HG03432 (cell line): ENCODE measurements around the gene IGFBPL1.
A peak's percentile ranks its signal among the peaks of the same experiment; 100 is the strongest.

Experiments used
- ATAC-seq: cut with Tn5 transposase; IDR thresholded peaks from one replicate; pipeline ENCODE4 v1.9.1; 2021; ENCODE audit warnings: mild to moderate bottlenecking, moderate library complexity; ENCODE audit not compliant: unreplicated experiment

IGFBPL1 gene, protein sequence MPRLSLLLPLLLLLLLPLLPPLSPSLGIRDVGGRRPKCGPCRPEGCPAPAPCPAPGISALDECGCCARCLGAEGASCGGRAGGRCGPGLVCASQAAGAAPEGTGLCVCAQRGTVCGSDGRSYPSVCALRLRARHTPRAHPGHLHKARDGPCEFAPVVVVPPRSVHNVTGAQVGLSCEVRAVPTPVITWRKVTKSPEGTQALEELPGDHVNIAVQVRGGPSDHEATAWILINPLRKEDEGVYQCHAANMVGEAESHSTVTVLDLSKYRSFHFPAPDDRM

DNA sequence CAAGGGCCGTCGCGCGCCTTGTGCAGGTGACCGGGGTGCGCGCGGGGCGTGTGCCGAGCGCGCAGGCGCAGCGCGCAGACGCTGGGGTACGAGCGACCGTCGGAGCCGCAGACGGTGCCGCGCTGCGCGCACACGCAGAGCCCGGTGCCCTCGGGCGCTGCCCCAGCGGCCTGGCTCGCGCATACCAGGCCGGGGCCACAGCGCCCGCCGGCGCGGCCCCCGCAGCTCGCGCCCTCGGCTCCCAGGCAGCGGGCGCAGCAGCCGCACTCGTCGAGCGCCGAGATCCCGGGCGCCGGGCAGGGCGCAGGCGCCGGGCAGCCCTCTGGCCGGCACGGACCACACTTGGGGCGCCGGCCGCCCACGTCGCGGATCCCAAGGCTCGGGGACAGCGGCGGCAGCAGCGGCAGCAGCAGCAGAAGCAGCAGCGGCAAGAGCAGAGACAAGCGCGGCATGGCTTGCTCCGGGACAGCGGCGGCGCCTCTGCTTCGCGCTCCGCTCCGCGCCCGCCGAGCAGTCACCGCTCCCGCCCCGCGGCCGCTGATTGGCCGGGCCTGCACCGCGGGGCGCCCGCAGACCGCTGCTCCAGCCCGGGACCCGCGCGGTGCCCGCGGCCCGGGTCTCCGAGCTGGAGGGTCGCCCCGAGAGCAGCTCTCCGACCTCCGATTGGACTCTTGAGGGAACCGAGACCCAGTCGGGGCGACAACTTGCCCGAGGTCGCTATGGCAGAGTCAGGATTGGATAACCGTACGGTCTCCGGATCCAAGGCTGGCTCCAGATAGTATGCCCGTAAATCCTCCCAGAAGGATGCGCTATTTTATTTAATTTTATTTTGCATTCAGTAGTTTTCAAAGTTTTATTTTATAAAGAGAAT is at the start of gene IGFBPL1:
TSS of gene IGFBPL1 (minus strand) at position 482 of the 871 bp plus-strand sequence. CDS start at position 452, 30 bp downstream.
- ATAC-seq: peak; percentile 71

DNA sequence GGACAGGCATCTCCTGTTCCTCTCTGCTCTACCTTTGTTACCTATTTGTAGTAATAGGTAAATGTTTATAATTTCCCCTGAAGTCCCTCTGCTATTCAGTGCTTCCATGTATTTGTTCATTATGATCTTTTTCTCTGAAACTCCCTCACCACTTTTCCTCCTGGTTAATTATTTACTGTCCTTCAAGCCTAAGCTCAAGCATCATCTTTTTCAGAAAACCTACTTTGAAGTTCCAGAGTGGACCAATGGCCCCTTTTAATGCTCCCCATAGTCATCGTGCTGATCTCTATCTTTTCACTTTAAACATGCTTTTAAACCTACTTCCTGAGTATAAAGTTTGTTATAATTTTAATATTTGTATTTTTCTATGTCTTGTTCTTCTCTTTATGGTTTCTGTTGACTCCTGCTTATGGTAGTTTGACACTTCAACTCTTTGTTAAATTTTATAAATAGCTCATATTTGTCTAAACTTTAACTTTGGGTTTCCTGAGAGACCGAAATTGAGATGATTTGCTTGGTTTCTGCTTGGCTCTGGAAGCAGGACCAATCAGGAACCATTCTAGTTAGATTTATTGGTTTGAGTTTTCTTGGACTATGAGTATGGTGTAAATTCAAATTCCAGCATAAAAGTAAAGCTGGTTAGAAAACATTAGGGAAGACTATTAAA is 48.5 kb upstream of the IGFBPL1 start:
- ATAC-seq: peak; percentile 71

DNA sequence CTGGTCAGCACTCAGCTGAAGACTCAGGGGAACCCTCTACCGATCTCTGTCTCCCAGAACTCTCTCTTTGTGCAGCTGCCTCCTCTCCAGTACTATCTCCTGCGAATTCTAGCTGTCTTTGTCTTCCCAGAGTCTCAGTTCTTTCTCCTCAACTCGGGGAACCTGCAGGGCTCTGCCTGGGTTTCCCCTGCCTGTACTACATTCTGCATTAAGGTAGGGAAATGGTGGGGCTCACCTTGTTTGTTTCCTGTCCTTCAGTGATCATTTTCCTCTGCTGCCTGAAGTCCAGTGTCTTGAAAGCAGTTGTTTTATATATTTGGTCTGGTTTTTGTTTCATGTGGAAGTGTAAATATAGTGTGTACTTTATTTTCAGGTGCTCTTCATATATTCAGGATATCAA is 43.1 kb upstream of the IGFBPL1 start:
- ATAC-seq: no peak

DNA sequence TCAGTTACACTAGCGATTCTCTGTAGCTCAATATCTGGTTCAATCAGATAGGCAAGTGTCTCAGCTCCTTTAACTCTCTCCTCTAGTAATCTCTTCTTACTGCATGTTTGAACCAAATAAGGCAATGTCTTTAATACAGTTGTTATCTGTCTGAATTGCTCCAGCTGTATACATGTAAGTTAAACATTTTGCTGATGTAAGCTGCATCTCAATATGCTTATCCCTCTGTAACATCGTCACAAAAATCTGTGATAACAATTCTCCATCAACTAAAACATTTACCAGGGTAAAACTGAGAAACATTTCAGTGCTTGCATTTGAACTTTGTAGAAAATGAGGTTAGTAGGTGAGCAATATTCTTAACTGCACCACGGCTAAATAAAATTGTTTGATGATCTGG is 29.6 kb upstream of the IGFBPL1 start:
- ATAC-seq: no peak

DNA sequence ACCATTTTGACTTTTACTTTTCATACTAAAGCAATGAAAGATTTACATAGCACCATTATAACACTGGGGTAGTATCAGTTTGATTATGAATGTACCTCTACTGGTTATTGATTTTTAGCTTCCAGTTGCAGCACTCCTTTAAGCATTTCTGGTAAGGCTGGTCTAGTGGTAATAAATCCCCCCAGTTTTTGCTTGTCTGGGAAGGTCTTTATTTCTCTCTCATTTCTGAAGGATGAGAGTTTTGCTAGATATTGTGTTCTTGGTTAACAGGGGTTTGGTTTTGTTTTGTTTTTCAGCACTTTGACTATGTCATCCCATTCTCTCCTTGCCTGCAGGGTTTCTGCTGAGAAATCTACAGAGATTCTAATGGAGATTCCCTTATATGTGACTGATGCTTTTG is 26.9 kb upstream of the IGFBPL1 start:
- no peak for ATAC-seq

DNA sequence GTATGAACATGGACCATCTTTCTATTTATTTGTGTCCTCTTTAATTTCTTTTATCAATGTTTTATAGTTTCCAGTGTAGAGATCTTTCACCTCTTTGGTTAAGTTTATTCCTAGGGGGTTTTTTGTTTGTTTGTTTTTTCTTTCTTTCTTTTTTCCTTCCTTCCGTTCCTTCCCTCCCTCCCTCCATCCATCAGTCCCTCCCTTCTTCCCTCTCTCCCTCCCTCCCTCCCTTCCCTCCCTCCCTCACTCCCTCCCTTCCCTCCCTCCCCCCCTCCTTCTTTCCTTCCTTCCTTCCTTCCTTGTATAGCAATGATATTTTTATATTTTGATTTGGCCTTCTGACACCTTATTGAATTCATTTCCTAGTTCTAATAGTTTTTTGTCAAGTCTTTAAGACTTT is 23.4 kb upstream of the IGFBPL1 start:
- ATAC-seq: no peak

DNA sequence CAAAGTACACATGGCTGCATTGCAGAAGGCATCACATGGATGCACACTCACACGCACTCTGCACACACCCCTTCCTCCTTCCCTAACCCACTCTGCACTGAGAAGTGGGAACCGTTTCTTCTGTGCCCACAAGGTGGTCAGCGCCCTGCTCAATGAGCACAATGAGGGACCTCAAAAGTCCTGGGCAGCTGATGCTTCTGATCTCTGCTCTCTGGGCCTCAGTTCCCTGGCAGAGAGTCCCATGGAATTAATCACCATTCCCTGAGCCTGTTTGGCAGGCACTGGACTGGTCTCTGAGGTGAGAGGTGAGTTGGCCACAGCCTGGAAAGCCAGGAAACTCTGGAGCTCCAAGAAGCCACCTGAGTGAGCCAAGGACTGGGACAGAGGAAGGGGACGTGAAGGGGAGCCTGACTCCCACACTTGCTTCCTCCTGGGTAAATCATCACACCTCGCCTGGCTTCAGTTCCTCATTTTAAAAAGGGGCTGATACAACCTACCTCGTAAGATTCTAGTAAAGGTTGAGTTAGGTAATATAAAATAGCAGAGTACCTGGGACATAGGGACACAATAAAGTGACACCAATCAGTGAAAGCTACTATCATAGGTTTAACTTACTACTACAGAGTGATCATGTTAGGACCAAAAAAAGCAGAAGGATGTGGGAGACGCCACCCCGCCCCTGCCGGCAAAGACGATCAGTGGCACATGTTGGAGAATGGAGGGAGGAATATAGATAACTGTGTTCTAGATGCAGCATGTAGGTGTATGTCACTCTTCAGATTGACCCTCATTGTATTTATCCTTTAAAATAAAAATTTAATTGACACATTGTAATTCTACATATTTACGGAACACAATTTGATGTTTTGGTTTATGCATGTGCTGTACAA is 21.1 kb upstream of the IGFBPL1 start:
- ATAC-seq: peak; percentile 92

DNA sequence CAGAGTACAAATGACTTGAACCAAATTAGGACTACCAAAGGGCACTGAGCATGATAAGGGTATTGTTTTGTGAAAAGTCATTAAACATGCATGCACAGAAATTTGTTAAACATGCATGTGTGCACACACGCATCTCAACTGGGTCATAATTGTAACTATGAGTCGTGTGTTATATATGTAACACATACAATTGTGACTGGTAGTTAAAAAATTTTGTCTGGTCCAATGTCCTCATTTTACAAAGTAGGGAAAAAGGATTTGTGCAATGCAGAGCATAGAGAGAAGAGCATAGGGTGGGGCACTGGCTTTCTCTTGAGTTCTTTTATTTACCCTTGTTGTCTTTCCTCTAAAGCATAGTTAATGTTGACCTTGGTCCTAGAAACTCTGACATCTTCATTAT is 19.3 kb upstream of the IGFBPL1 start:
- ATAC-seq: no peak

DNA sequence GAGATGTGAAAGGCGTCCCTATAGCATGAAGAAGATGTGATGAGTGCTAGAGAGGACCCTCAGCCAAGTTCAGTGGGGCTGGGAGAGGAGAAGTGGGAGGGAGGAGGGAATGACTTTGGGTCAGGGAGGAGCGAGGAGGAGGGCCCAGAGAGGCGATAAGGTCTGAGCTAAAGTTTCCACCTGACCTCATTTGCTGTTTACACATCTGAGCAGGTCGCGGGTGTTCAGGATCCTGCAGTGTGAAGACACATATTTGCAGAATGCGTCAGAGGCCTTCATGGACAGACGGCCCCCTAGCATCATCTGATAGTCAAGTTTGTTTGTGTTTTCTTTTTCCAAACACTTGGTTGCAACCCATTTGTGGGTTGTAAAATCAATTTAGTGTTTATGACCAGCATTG is 18.9 kb upstream of the IGFBPL1 start:
- no peak for ATAC-seq

DNA sequence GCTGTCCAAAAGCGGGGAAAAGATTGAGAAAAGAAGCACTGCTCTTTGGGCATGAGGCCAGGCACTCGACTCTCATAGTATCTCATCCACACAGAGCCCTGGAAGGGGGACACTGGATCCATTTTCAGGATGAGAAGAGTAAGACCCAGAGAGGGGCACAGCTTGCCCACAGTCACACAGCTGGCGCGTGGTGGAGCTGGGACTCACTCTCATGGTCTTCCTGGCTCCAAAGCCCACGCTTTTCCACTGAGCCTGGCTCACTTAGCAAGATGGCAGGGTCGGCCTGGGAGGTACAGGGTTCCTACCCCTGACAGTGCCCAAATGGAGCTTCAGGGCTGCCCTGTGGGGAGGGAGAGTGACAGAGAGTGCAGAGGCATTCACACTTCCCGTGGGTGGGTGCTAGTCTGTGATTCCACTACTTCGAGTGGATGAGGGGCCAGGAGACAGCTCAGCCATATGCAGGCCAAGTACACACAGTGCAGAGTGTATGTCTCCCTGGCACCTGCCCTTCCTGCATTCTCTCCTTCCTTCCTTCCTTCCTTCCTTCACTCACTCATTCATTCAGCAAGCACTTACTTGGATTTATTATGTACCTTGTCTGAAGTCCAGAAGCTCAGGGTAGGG is 18.3 kb upstream of the IGFBPL1 start:
- ATAC-seq: no peak

DNA sequence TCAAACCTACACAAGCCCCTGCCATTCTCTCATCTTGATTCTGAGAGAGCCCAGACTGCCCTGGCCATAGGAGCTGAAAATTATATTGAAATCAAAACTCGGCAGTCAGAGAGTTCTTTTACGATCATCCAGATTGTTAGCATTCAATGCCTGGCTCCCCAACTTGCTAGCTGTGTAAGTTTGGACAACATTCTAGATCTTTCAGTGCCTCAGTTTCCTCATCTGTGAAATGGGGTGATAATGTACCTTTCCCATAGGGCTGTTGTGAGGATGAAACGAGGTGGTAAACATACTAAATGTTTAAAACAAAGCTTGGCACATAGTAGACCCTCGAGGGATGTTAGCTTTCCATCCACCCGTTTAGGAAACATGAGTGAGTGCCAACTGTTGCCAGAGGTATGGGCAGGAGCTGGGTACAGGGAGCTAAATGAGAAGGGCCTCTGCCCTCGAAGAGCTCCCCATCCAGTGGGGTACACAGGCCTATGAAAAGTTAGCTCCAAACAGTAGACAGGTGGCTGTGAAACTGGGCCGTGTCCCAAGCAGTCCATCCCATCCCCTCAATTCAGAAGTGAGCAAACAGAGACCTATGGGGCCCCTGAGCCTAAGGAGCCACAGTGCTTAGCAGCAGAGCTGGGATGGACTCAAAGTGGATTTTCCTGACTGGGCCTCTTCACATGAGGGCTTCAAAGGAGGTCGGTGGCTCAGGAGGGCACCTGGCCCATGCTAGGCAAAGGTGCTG is 17.3 kb upstream of the IGFBPL1 start:
- no peak for ATAC-seq

DNA sequence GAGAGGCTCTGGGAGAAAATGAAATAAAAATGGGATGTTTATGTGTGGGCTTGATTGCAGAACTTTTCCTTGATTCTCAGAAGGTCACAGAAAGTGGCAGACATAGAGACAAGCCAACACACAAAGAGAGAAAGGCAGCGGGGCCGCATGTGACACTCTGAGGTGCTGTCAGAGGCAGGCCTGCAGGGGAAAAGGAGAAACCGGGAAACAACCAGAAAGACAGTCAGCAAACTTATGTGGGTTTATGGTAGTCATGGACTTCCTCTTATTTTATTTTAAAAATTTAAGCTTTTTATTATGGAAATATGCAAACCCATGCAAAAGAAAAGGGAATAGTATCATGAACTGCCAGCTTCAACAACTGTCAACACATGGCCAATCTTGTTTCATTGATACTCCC is 16.3 kb upstream of the IGFBPL1 start:
- no peak for ATAC-seq

DNA sequence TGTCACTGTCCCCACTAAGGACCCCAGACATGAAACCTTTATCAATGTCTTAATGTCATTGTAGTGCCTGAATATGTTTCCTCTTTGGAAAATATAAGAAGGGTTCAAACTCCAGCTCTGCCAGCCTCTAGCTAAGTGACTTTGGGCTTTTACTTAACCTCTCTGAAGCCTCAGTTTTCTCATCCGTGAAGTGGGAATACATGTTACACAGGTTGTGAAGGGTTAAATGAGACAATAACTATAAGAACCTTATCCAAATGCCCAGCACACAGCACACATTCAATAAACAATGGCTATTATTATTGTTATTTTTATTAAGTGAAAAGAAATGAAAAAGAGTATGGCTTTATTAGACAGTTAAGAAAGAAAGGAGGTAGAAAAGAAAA is 15.7 kb upstream of the IGFBPL1 start:
- ATAC-seq: no peak

DNA sequence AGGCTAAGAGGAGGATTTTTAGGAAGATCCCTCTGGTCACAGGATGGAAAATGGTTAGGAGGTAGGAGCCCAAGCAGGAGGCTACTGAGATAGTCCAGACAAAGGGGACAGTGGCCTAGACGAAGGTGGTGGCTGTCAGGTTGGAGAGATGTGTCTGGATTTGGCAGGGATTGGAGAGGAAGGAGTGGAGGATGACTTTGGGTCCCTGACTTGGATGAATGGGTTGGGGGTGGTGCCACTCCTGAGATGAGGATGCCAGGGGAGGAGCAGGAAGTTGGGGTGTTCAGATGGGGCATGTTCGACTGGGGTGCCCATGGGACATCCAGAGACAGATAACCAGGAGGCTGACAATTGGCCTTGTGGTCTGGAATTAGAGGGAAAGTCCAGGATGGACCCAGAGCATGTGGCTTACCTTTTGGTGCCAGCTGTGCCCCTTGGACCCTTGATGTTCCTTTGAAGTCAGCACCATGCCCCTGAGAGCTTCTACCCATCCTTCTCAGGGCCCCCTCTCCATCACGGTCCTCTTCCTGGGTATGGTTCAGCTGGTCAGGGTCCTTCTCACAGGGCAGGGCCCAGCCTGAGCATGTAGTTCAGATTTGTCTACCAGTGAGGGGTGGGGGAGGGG is 15.1 kb upstream of the IGFBPL1 start:
- no peak for ATAC-seq

DNA sequence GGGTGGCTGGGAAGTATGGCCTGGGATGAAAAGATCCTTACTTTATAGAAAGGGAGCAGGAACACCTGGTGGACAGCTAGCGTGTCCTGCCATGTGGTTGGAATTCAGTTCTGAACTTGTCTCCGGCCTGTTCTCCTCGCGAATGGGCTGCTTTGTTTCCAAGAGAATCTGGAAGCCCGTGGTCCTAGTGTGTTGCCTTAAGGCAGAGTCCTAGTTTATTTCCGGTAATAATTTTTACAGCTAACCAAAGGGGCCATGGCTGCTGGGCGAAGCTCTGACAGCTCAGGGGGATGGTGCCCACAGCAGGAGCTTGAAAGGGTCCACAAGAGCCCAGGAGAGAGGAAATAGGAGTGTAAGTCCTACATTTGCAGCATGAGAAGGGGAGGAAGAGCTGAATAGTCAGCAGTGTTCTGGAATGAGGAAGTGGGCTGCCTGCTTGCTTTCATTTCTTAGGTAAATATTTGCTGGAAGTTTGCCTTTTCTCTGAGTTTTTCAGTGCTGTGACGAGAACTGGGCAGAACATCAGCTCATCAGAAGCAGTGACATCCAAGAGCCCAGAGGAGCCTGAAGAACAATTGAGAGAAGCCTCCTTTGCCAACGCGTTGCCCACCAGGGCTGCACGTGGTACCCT is 13.1 kb upstream of the IGFBPL1 start:
- ATAC-seq: no peak

DNA sequence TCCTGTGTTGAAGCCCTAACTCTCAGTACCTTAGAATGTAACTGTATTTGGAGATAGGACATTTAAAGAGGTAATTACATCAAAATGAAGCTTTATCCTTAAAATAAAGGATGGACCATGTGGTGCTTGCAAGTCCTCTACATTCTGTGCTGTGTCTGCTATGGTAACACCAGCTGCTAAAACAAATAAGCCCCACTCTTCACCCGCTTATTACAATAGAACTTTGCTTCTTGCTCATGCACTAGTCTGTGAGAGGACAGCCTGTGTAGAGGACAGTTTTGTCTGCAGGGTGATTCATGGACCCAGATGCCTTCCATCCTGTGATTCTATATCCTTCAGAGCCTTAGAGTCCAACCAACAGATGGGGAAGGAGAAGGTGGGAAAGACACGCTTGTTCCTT is 12.5 kb upstream of the IGFBPL1 start:
- ATAC-seq: no peak

DNA sequence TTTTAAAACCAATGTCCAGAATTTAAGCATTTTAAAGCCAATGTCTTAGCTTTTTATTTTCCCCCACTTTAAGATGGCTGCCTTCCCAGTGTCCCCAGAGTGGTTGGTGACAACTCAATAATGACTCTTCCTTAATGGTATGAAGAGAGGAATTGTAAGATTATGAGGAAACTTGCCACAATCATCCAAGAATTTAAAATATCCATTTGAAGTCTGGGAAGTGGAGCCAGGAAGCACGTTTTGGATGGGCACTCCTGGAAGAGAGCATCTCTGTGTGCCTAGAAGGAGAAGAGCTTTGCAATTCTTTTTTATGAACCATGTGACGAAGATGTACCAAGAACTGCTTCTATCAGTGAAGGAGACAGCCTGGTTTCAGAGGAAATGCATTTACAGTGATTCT is 11.3 kb upstream of the IGFBPL1 start:
- ATAC-seq: no peak

DNA sequence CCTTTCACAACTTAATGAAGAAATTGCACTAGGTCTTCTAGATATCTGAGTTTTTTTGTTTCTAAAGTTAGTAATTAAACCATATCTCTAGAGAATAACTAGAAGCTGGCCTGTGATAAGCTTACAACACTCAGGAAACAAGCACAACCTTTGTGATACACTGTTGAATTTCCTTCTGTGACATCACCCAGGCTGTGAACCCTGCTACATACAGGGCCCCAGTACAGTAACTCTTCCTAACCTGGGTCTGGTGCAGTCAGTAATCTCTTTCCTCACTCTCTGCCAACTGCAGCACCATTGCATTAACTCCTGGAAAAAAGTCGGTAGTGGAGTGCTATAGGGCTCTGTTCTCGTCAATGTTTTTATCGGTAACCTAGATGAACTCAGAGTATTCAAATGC is 10.6 kb upstream of the IGFBPL1 start:
- no peak for ATAC-seq

DNA sequence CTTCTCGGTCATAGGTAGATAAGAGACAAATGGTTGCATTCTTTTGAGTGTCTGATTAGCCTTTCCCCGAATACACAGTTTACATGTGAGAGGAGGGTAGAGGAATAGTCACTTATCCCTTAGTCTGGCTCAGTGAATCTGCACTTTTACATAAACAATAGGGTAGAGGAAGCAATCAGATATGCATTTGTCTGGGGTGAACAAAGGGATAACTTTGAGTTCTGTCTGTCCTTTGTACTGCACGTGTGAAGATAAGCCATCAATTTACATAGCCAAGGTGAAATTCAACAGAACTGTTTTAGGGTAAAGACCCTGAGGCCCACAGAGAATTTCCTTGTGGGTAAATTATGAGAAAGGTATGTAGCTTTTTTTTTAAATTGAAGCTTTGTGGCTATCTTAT is 10.1 kb upstream of the IGFBPL1 start:
- no peak for ATAC-seq
